Measurements from ENCODE around the gene RAPGEF6. TPM values are rescaled to one million over a fixed set of nuclear protein-coding genes. Genes with fewer than 3 reads are reported as not detected.

The RAPGEF6 gene
- total RNA-seq, 1 experiment from 2014 or later: 6.0 TPM

- no peak for DNase-seq (ENCODE audit: low spot score)
- in situ Hi-C loops (cut with HindIII; ENCODE audit: low sequenced_read_pairs): no loop called here
Measured at GRCh38 chr5:131575660-131576227, 59.3 kb downstream of the RAPGEF6 start.

- no peak for DNase-seq (ENCODE audit: low spot score)
- in situ Hi-C loops (cut with HindIII; ENCODE audit: low sequenced_read_pairs): no loop called here
Measured at GRCh38 chr5:131571669-131572168, 63.3 kb downstream of the RAPGEF6 start.

- DNase-seq (ENCODE audit: low spot score): no peak
- in situ Hi-C loops (cut with HindIII; ENCODE audit: low sequenced_read_pairs): no loop called here
Measured at GRCh38 chr5:131570757-131571156, 64.3 kb downstream of the RAPGEF6 start.

GRCh38 chr5:131564229-131564652, 70.8 kb downstream of the RAPGEF6 start:
- DNase-seq (ENCODE audit: low spot score): no peak
- in situ Hi-C loops (cut with HindIII; ENCODE audit: low sequenced_read_pairs): no loop called here

- no peak for DNase-seq (ENCODE audit: low spot score)
- in situ Hi-C loops (cut with HindIII; ENCODE audit: low sequenced_read_pairs): no loop called here
Measured at GRCh38 chr5:131563434-131564228, 71.4 kb downstream of the RAPGEF6 start.

- in situ Hi-C loops (cut with HindIII; ENCODE audit: low sequenced_read_pairs): no loop called here
- DNase-seq (ENCODE audit: low spot score): peak; percentile 68
Measured at GRCh38 chr5:131550606-131551005, 84.4 kb downstream of the RAPGEF6 start.

GRCh38 chr5:131548176-131548575, 86.9 kb downstream of the RAPGEF6 start:
- DNase-seq (ENCODE audit: low spot score): no peak
- in situ Hi-C loops (cut with HindIII; ENCODE audit: low sequenced_read_pairs): no loop called here

GRCh38 chr5:131545845-131546244, 89.2 kb downstream of the RAPGEF6 start:
- in situ Hi-C loops (cut with HindIII; ENCODE audit: low sequenced_read_pairs): no loop called here
- no peak for DNase-seq (ENCODE audit: low spot score)

- no peak for DNase-seq (ENCODE audit: low spot score)
- in situ Hi-C loops (cut with HindIII; ENCODE audit: low sequenced_read_pairs): no loop called here
Measured at GRCh38 chr5:131542723-131543122, 92.3 kb downstream of the RAPGEF6 start.

- in situ Hi-C loops (cut with HindIII; ENCODE audit: low sequenced_read_pairs): no loop called here
- no peak for DNase-seq (ENCODE audit: low spot score)
Measured at GRCh38 chr5:131541762-131542161, 93.3 kb downstream of the RAPGEF6 start.

GRCh38 chr5:131541071-131541470, 94.0 kb downstream of the RAPGEF6 start:
- no peak for DNase-seq (ENCODE audit: low spot score)
- in situ Hi-C loops (cut with HindIII; ENCODE audit: low sequenced_read_pairs): no loop called here

- in situ Hi-C loops (cut with HindIII; ENCODE audit: low sequenced_read_pairs): no loop called here
- no peak for DNase-seq (ENCODE audit: low spot score)
Measured at GRCh38 chr5:131539251-131539650, 95.8 kb downstream of the RAPGEF6 start.

- no peak for DNase-seq (ENCODE audit: low spot score)
- in situ Hi-C loops (cut with HindIII; ENCODE audit: low sequenced_read_pairs): no loop called here
Measured at GRCh38 chr5:131538177-131538593, 96.8 kb downstream of the RAPGEF6 start.

- DNase-seq (ENCODE audit: low spot score): peak; percentile 35
- in situ Hi-C loops (cut with HindIII; ENCODE audit: low sequenced_read_pairs): no loop called here
Measured at GRCh38 chr5:131536850-131537448, 98.1 kb downstream of the RAPGEF6 start.

- peak; percentile 73 for DNase-seq (ENCODE audit: low spot score)
- in situ Hi-C loops (cut with HindIII; ENCODE audit: low sequenced_read_pairs): no loop called here
Measured at GRCh38 chr5:131536211-131536826, 98.7 kb downstream of the RAPGEF6 start.

- peak; percentile 80 for DNase-seq (ENCODE audit: low spot score)
- in situ Hi-C loops (cut with HindIII; ENCODE audit: low sequenced_read_pairs): no loop called here
Measured at GRCh38 chr5:131534974-131535373, 100.1 kb downstream of the RAPGEF6 start.

GRCh38 chr5:131533836-131534235, 101.2 kb downstream of the RAPGEF6 start:
- in situ Hi-C loops (cut with HindIII; ENCODE audit: low sequenced_read_pairs): no loop called here
- peak; percentile 55 for DNase-seq (ENCODE audit: low spot score)

- peak; percentile 84 for DNase-seq (ENCODE audit: low spot score)
- in situ Hi-C loops (cut with HindIII; ENCODE audit: low sequenced_read_pairs): no loop called here
Measured at GRCh38 chr5:131532031-131532640, 102.9 kb downstream of the RAPGEF6 start.

GRCh38 chr5:131530706-131531331, 104.2 kb downstream of the RAPGEF6 start:
- DNase-seq (ENCODE audit: low spot score): peak; percentile 72
- in situ Hi-C loops (cut with HindIII; ENCODE audit: low sequenced_read_pairs): no loop called here

All from G401 (cell line).